ENCODE data around the gene EZR. TPM values are rescaled to one million over a fixed set of nuclear protein-coding genes. Genes with fewer than 3 reads are reported as not detected.

The EZR gene
- polyA plus RNA-seq, 1 donor (not counting 4 experiments of a cell fraction or from before 2014, with no cell fraction given), result 277 TPM

GRCh38 chr6:158751921-158752320 is 67.2 kb downstream of the EZR start:
- no peak for FAIRE-seq

DNA sequence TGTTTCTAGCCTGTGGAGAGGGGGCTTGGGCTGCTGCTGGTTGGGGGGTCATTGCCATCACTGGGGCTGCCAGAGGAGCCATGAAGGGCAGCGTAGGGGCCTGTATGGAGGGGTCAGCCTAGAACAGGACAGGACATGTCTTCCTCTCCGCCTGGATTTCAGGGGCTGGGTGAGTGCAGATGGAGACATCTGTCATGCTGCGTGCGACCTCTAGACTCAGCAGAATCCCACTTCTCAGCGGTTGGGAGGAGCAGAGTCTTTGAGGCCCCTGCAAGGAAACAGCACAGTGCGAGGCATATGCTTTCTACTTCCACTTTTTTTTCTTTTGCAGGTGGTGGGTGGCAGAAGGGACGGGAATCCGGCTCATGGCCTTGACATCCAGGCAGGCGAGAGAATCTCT is 67.9 kb downstream of the EZR start:
- Histone ChIP-seq H3K36me3 (ENCODE audit: control insufficient read depth in 2 of 2, extremely low read depth in 1 of 2, insufficient read depth in 2 of 2, low read length in 2 of 2) (no peaks in the 10 kb centered on the region), H3K4me1 (ENCODE audit: control insufficient read depth, extremely low read depth, insufficient read depth, low read length) (peaks cover 7% of the 10 kb centered on the region), H3K9ac (ENCODE audit: control insufficient read depth, extremely low read depth, insufficient read depth, low read length) (no peak overlapping the region), H2AFZ (ENCODE audit: control insufficient read depth, low read length) (no peak overlapping the region), H3K9me1 (ENCODE audit: control insufficient read depth, extremely low read depth, insufficient read depth, low read length) (no peaks in the 10 kb centered on the region), H4K20me1 (ENCODE audit: control insufficient read depth, extremely low read depth, insufficient read depth, low read length) (no peaks in the 10 kb centered on the region), H3K4me3 (ENCODE audit: control insufficient read depth in 2 of 3, extremely low read depth in 1 of 3, insufficient read depth in 2 of 3, low read depth in 1 of 3, low read length in 3 of 3) (no peak overlapping the region), H3K27me3 (ENCODE audit: control insufficient read depth, extremely low read depth, insufficient read depth, low read length) (no peaks in the 10 kb centered on the region), H3K9me3 (ENCODE audit: control insufficient read depth, low read depth, low read length) (no peaks in the 10 kb centered on the region), H3K4me2 (ENCODE audit: control insufficient read depth, extremely low read depth, insufficient read depth, low read depth, low read length) (no peak overlapping the region), H3K79me2 (ENCODE audit: control insufficient read depth, insufficient read depth, low read length) (no peaks in the 10 kb centered on the region), H3K27ac (ENCODE audit: control insufficient read depth, insufficient read depth, low read length) (no peak overlapping the region)
- no peak for TF ChIP-seq CTCF (optimal IDR thresholded peaks at IDR 0.05 in 1 of 3, IDR thresholded peaks at IDR 0.05 in 1 of 3, conservative IDR thresholded peaks at IDR 0.05 in 1 of 3; ENCODE audit: extremely low read depth in 1 of 3, insufficient read depth in 2 of 3, low read length in 3 of 3)
- no peak for TF ChIP-seq EZH2 (IDR thresholded peaks at IDR 0.05; ENCODE audit: low read length)
- DNase-seq (ENCODE audit: low read depth, low spot score) (no peak), FAIRE-seq (no peak)
- dilution Hi-C loops (cut with MboI; ENCODE audit: extremely low pct_ligation_motif_present, low sequenced_read_pairs), result no loop called here

More at GRCh38 chr6:158751921-158752320, 67.2 kb downstream of the EZR start:
- Histone ChIP-seq H3K4me2 (ENCODE audit: control insufficient read depth, extremely low read depth, insufficient read depth, low read depth, low read length) (no peak overlapping the region), H2AFZ (ENCODE audit: control insufficient read depth, low read length) (no peak overlapping the region), H3K27me3 (ENCODE audit: control insufficient read depth, extremely low read depth, insufficient read depth, low read length) (no peaks in the 10 kb centered on the region), H3K9me3 (ENCODE audit: control insufficient read depth, low read depth, low read length) (no peaks in the 10 kb centered on the region), H3K4me1 (ENCODE audit: control insufficient read depth, extremely low read depth, insufficient read depth, low read length) (peaks cover 8% of the 10 kb centered on the region), H3K27ac (ENCODE audit: control insufficient read depth, insufficient read depth, low read length) (no peak overlapping the region), H3K36me3 (ENCODE audit: control insufficient read depth in 2 of 2, extremely low read depth in 1 of 2, insufficient read depth in 2 of 2, low read length in 2 of 2) (no peaks in the 10 kb centered on the region), H3K4me3 (ENCODE audit: control insufficient read depth in 2 of 3, extremely low read depth in 1 of 3, insufficient read depth in 2 of 3, low read depth in 1 of 3, low read length in 3 of 3) (no peak overlapping the region), H4K20me1 (ENCODE audit: control insufficient read depth, extremely low read depth, insufficient read depth, low read length) (no peaks in the 10 kb centered on the region), H3K9ac (ENCODE audit: control insufficient read depth, extremely low read depth, insufficient read depth, low read length) (no peak overlapping the region), H3K9me1 (ENCODE audit: control insufficient read depth, extremely low read depth, insufficient read depth, low read length) (no peaks in the 10 kb centered on the region), H3K79me2 (ENCODE audit: control insufficient read depth, insufficient read depth, low read length) (no peaks in the 10 kb centered on the region)
- no peak for TF ChIP-seq EZH2 (IDR thresholded peaks at IDR 0.05; ENCODE audit: low read length)
- no peak for TF ChIP-seq CTCF (optimal IDR thresholded peaks at IDR 0.05 in 1 of 3, IDR thresholded peaks at IDR 0.05 in 1 of 3, conservative IDR thresholded peaks at IDR 0.05 in 1 of 3; ENCODE audit: extremely low read depth in 1 of 3, insufficient read depth in 2 of 3, low read length in 3 of 3)
- dilution Hi-C loops (cut with MboI; ENCODE audit: extremely low pct_ligation_motif_present, low sequenced_read_pairs), result no loop called here
- DNase-seq (ENCODE audit: low read depth, low spot score), result no peak
